ENCODE data around the gene GLUD1.
"Not testable (repeated sequence)": the region's sequence is repeated elsewhere in the genome, so short reads cannot be mapped to it uniquely, and the experiment has no call there.

The GLUD1 gene

GRCh38 chr10:87038786-87039185 is 55.9 kb downstream of the GLUD1 start:
- no peaks in the 10 kb centered on the region for H3K4me1 ChIP-seq (ENCODE audit: control insufficient read depth, insufficient read depth, low read length)
- no peaks in the 10 kb centered on the region for H3K36me3 ChIP-seq (ENCODE audit: control insufficient read depth in 2 of 2, insufficient read depth in 2 of 2, low read length in 2 of 2)
- H3K9ac ChIP-seq (ENCODE audit: low read length in 2 of 2): no peak overlapping the region
- peaks cover 0 to 9% of the 10 kb centered on the region in 2 donors for H3K9me3 ChIP-seq (ENCODE audit: control insufficient read depth in 2 of 2, low read length in 2 of 2)
- H3K27me3 ChIP-seq (ENCODE audit: control insufficient read depth in 1 of 2, insufficient read depth in 2 of 2, low read length in 2 of 2): no peaks in the 10 kb centered on the region
- H3K4me3 ChIP-seq (ENCODE audit: low read length in 2 of 2): no peak overlapping the region
- H3K27ac ChIP-seq (ENCODE audit: low read length): no peak overlapping the region

GRCh38 chr10:87038286-87038717 is 56.3 kb downstream of the GLUD1 start:
- no peaks in the 10 kb centered on the region for H3K36me3 ChIP-seq (ENCODE audit: control insufficient read depth in 2 of 2, insufficient read depth in 2 of 2, low read length in 2 of 2)
- peaks cover 0 to 9% of the 10 kb centered on the region in 2 donors for H3K9me3 ChIP-seq (ENCODE audit: control insufficient read depth in 2 of 2, low read length in 2 of 2)
- H3K4me3 ChIP-seq (ENCODE audit: low read length in 2 of 2): no peak overlapping the region
- no peak overlapping the region for H3K9ac ChIP-seq (ENCODE audit: low read length in 2 of 2)
- no peaks in the 10 kb centered on the region for H3K4me1 ChIP-seq (ENCODE audit: control insufficient read depth, insufficient read depth, low read length)
- no peaks in the 10 kb centered on the region for H3K27me3 ChIP-seq (ENCODE audit: control insufficient read depth in 1 of 2, insufficient read depth in 2 of 2, low read length in 2 of 2)
- H3K27ac ChIP-seq (ENCODE audit: low read length): no peak overlapping the region

- Histone ChIP-seq H3K9me3 (ENCODE audit: control insufficient read depth in 2 of 2, low read length in 2 of 2) (peaks cover 0 to 9% of the 10 kb centered on the region in 2 donors), H3K9ac (ENCODE audit: low read length in 2 of 2) (no peak overlapping the region), H3K4me1 (ENCODE audit: control insufficient read depth, insufficient read depth, low read length) (no peaks in the 10 kb centered on the region), H3K36me3 (ENCODE audit: control insufficient read depth in 2 of 2, insufficient read depth in 2 of 2, low read length in 2 of 2) (no peaks in the 10 kb centered on the region), H3K27ac (ENCODE audit: low read length) (no peak overlapping the region), H3K4me3 (ENCODE audit: low read length in 2 of 2) (no peak overlapping the region), H3K27me3 (ENCODE audit: control insufficient read depth in 1 of 2, insufficient read depth in 2 of 2, low read length in 2 of 2) (no peaks in the 10 kb centered on the region)
Measured at GRCh38 chr10:87036623-87037022, 58.0 kb downstream of the GLUD1 start.

GRCh38 chr10:87030912-87031635 is 63.6 kb downstream of the GLUD1 start:
- Histone ChIP-seq H3K9ac (ENCODE audit: low read length in 2 of 2) (no peak overlapping the region), H3K4me3 (ENCODE audit: low read length in 2 of 2) (no peak overlapping the region), H3K27ac (ENCODE audit: low read length) (no peak overlapping the region), H3K27me3 (ENCODE audit: control insufficient read depth in 1 of 2, insufficient read depth in 2 of 2, low read length in 2 of 2) (no peaks in the 10 kb centered on the region), H3K36me3 (ENCODE audit: control insufficient read depth in 2 of 2, insufficient read depth in 2 of 2, low read length in 2 of 2) (no peaks in the 10 kb centered on the region), H3K9me3 (ENCODE audit: control insufficient read depth in 2 of 2, low read length in 2 of 2) (no peaks in the 10 kb centered on the region), H3K4me1 (ENCODE audit: control insufficient read depth, insufficient read depth, low read length) (no peaks in the 10 kb centered on the region)

GRCh38 chr10:87030419-87030818 is 64.2 kb downstream of the GLUD1 start:
- not testable (repeated sequence) for H3K27me3 ChIP-seq (ENCODE audit: control insufficient read depth in 1 of 2, insufficient read depth in 2 of 2, low read length in 2 of 2); H3K27ac ChIP-seq (ENCODE audit: low read length); H3K4me1 ChIP-seq (ENCODE audit: control insufficient read depth, insufficient read depth, low read length); H3K4me3 ChIP-seq (ENCODE audit: low read length in 2 of 2); H3K9me3 ChIP-seq (ENCODE audit: control insufficient read depth in 2 of 2, low read length in 2 of 2); H3K36me3 ChIP-seq (ENCODE audit: control insufficient read depth in 2 of 2, insufficient read depth in 2 of 2, low read length in 2 of 2); H3K9ac ChIP-seq (ENCODE audit: low read length in 2 of 2)

GRCh38 chr10:87026747-87027508 is 67.7 kb downstream of the GLUD1 start:
- not testable (repeated sequence) for H3K4me3 ChIP-seq (ENCODE audit: low read length in 2 of 2); H3K27ac ChIP-seq (ENCODE audit: low read length); H3K9ac ChIP-seq (ENCODE audit: low read length in 2 of 2); H3K36me3 ChIP-seq (ENCODE audit: control insufficient read depth in 2 of 2, insufficient read depth in 2 of 2, low read length in 2 of 2); H3K9me3 ChIP-seq (ENCODE audit: control insufficient read depth in 2 of 2, low read length in 2 of 2); H3K27me3 ChIP-seq (ENCODE audit: control insufficient read depth in 1 of 2, insufficient read depth in 2 of 2, low read length in 2 of 2); H3K4me1 ChIP-seq (ENCODE audit: control insufficient read depth, insufficient read depth, low read length)

GRCh38 chr10:87025285-87025958 is 69.2 kb downstream of the GLUD1 start:
- not testable (repeated sequence) for H3K4me3 ChIP-seq (ENCODE audit: low read length in 2 of 2); H3K27me3 ChIP-seq (ENCODE audit: control insufficient read depth in 1 of 2, insufficient read depth in 2 of 2, low read length in 2 of 2); H3K4me1 ChIP-seq (ENCODE audit: control insufficient read depth, insufficient read depth, low read length); H3K9ac ChIP-seq (ENCODE audit: low read length in 2 of 2); H3K36me3 ChIP-seq (ENCODE audit: control insufficient read depth in 2 of 2, insufficient read depth in 2 of 2, low read length in 2 of 2); H3K27ac ChIP-seq (ENCODE audit: low read length); H3K9me3 ChIP-seq (ENCODE audit: control insufficient read depth in 2 of 2, low read length in 2 of 2)

- H3K4me1 ChIP-seq (ENCODE audit: control insufficient read depth, insufficient read depth, low read length); H3K27me3 ChIP-seq (ENCODE audit: control insufficient read depth in 1 of 2, insufficient read depth in 2 of 2, low read length in 2 of 2); H3K27ac ChIP-seq (ENCODE audit: low read length); H3K9ac ChIP-seq (ENCODE audit: low read length in 2 of 2); H3K4me3 ChIP-seq (ENCODE audit: low read length in 2 of 2); H3K9me3 ChIP-seq (ENCODE audit: control insufficient read depth in 2 of 2, low read length in 2 of 2); H3K36me3 ChIP-seq (ENCODE audit: control insufficient read depth in 2 of 2, insufficient read depth in 2 of 2, low read length in 2 of 2): not testable (repeated sequence)
Measured at GRCh38 chr10:87020056-87020455, 74.6 kb downstream of the GLUD1 start, which contains the start of gene FAM25A. FAM25A (plus strand) TSS chr10:87020294; CDS start chr10:87020325, 31 bp downstream.

GRCh38 chr10:87019504-87019903 is 75.1 kb downstream of the GLUD1 start:
- not testable (repeated sequence) for H3K9me3 ChIP-seq (ENCODE audit: control insufficient read depth in 2 of 2, low read length in 2 of 2); H3K27me3 ChIP-seq (ENCODE audit: control insufficient read depth in 1 of 2, insufficient read depth in 2 of 2, low read length in 2 of 2); H3K27ac ChIP-seq (ENCODE audit: low read length); H3K9ac ChIP-seq (ENCODE audit: low read length in 2 of 2); H3K4me1 ChIP-seq (ENCODE audit: control insufficient read depth, insufficient read depth, low read length); H3K36me3 ChIP-seq (ENCODE audit: control insufficient read depth in 2 of 2, insufficient read depth in 2 of 2, low read length in 2 of 2); H3K4me3 ChIP-seq (ENCODE audit: low read length in 2 of 2)

- H3K4me1 ChIP-seq (ENCODE audit: control insufficient read depth, insufficient read depth, low read length); H3K27me3 ChIP-seq (ENCODE audit: control insufficient read depth in 1 of 2, insufficient read depth in 2 of 2, low read length in 2 of 2); H3K9me3 ChIP-seq (ENCODE audit: control insufficient read depth in 2 of 2, low read length in 2 of 2); H3K36me3 ChIP-seq (ENCODE audit: control insufficient read depth in 2 of 2, insufficient read depth in 2 of 2, low read length in 2 of 2); H3K4me3 ChIP-seq (ENCODE audit: low read length in 2 of 2); H3K27ac ChIP-seq (ENCODE audit: low read length); H3K9ac ChIP-seq (ENCODE audit: low read length in 2 of 2): not testable (repeated sequence)
Measured at GRCh38 chr10:87019066-87019465, 75.6 kb downstream of the GLUD1 start.

- not testable (repeated sequence) for H3K9me3 ChIP-seq (ENCODE audit: control insufficient read depth in 2 of 2, low read length in 2 of 2); H3K9ac ChIP-seq (ENCODE audit: low read length in 2 of 2); H3K36me3 ChIP-seq (ENCODE audit: control insufficient read depth in 2 of 2, insufficient read depth in 2 of 2, low read length in 2 of 2); H3K4me3 ChIP-seq (ENCODE audit: low read length in 2 of 2); H3K27ac ChIP-seq (ENCODE audit: low read length); H3K27me3 ChIP-seq (ENCODE audit: control insufficient read depth in 1 of 2, insufficient read depth in 2 of 2, low read length in 2 of 2); H3K4me1 ChIP-seq (ENCODE audit: control insufficient read depth, insufficient read depth, low read length)
Measured at GRCh38 chr10:87018127-87018526, 76.5 kb downstream of the GLUD1 start.
